ENCODE data around the gene KLHDC2.
"Not testable (repeated sequence)": the region's sequence is repeated elsewhere in the genome, so short reads cannot be mapped to it uniquely, and the experiment has no call there.

- TF ChIP-seq, protein P1, sequence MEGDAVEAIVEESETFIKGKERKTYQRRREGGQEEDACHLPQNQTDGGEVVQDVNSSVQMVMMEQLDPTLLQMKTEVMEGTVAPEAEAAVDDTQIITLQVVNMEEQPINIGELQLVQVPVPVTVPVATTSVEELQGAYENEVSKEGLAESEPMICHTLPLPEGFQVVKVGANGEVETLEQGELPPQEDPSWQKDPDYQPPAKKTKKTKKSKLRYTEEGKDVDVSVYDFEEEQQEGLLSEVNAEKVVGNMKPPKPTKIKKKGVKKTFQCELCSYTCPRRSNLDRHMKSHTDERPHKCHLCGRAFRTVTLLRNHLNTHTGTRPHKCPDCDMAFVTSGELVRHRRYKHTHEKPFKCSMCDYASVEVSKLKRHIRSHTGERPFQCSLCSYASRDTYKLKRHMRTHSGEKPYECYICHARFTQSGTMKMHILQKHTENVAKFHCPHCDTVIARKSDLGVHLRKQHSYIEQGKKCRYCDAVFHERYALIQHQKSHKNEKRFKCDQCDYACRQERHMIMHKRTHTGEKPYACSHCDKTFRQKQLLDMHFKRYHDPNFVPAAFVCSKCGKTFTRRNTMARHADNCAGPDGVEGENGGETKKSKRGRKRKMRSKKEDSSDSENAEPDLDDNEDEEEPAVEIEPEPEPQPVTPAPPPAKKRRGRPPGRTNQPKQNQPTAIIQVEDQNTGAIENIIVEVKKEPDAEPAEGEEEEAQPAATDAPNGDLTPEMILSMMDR (IDR thresholded peaks at IDR 0.05): not testable (repeated sequence)
- not testable (repeated sequence) for TF ChIP-seq EZH2 (IDR thresholded peaks at IDR 0.05; ENCODE audit: borderline replicate concordance, insufficient read depth, low read depth, low read length, poor library complexity, severe bottlenecking)
Observed at GRCh38 chr14:49735669-49736068, 32.3 kb upstream of the KLHDC2 start.
